Left ventricle myocardium superior (tissue), 1 donor: Measurements from ENCODE around the gene POLN. TPM values are rescaled to one million over a fixed set of nuclear protein-coding genes. Genes with fewer than 3 reads are reported as not detected.
"Not testable (repeated sequence)": the region's sequence is repeated elsewhere in the genome, so short reads cannot be mapped to it uniquely, and the experiment has no call there.

Source experiments
- ATAC-seq: fragments of 200-7000 bp; cut with Tn5 transposase; one replicate; pipeline ENCODE4 v1.9.1; 2020; ENCODE audit warnings: mild to moderate bottlenecking, moderate library complexity
- DNase-seq: peaks from one replicate; pipeline ENCODE4 v3.0.0-alpha.2; 2020
- intact Hi-C: fragments of 100-400 bp; cut with micrococcal nuclease; formaldehyde crosslinking; loops from one replicate; pipeline ENCODE4 v1.11.0; 2022
- total RNA-seq: library from RNA; stranded (reverse); fragmentation: NEBNext Ultra II Directional; extraction: Animal tissue kit (Norgen Biotek cat#: 25700); gene quantifications from one replicate; pipeline ENCODE4 v1.2.1, GENCODE V29; 2021
- donor health status: DM: no; HTN: yes; CAD: no; lungs with severe emphysema.

The POLN gene
- total RNA-seq, 1 donor from 2014 or later: 1.9 TPM

GRCh38 chr4:2276581-2277325 lies 34.8 kb upstream of the POLN start:
- DNase-seq (no peak), ATAC-seq (no peak)
- intact Hi-C loops: no loop called here

DNA sequence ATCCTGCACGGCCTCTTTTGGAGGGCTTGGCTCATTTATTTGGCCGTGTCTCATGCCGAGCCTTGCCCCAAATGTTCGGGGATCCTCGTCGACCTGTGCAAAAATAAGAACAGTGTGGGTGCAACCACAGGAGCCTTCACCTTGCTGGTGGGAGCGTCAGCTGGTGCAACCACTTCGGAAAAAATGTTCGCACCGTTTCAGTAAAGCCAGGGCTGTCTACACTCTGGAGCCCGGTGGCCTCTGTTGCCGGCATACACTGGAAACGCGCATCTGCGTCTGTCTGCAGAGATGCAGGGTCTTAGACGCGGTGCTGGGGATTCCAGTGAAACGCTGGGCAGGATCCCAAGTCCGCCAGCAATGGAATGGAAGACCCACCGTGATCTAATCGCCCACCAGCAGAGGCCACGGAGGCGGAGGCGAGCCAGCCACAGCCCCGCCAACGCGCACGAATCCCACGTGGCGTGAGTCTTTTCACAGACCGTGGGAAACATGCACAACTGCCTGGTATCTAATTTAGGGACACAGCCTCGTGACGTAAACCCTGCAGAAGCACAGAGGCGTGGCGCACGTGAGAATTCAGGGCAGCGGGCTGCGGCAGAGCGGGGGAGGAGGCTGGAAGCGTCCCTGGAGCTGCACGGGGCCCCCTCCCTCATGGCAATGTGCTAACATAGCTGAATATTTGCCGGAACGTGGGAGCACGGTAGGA lies 33.8 kb upstream of the POLN start:
- ATAC-seq (no peak), DNase-seq (no peak)
- intact Hi-C loops: no loop called here

- peak; percentile 1 for DNase-seq
- ATAC-seq, intact Hi-C loops: not testable (repeated sequence)
Observed at GRCh38 chr4:2275044-2275397, 33.1 kb upstream of the POLN start.

DNA sequence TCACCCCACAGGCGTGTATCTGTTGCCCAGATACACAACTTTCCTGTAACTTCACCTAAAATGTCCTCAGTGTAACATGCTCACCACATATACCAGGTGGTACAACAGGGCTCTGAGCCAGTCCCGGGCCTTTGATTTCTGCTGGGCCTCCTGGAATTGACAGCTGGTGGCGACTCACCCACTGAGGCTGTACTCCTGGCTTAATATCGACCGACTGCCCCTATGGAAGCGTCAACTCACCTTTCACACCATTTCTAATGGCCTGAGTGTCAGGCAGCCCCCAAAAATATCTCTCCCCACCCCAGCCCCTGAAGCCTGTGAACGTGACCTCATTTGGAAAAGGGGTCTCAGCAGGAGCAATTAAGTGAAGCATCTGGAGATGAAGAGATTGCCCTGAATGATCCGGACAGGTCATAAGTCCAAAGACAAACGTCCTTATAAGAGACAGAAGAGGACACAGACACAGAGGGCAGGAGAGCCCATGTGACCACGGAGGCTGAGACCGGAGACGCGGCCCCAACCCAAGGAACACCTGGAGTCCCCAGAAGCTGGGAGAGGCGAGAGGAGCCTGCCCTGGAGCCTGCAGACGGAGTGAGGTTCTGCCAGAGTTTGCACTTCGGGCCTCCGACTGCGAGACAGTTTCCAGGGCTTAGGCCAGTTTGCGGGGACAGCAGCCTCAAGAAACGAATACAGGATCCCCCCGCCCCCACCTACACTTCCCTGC lies 32.6 kb upstream of the POLN start:
- no peak for ATAC-seq
- intact Hi-C loops: no loop called here
- DNase-seq: no peak

DNA sequence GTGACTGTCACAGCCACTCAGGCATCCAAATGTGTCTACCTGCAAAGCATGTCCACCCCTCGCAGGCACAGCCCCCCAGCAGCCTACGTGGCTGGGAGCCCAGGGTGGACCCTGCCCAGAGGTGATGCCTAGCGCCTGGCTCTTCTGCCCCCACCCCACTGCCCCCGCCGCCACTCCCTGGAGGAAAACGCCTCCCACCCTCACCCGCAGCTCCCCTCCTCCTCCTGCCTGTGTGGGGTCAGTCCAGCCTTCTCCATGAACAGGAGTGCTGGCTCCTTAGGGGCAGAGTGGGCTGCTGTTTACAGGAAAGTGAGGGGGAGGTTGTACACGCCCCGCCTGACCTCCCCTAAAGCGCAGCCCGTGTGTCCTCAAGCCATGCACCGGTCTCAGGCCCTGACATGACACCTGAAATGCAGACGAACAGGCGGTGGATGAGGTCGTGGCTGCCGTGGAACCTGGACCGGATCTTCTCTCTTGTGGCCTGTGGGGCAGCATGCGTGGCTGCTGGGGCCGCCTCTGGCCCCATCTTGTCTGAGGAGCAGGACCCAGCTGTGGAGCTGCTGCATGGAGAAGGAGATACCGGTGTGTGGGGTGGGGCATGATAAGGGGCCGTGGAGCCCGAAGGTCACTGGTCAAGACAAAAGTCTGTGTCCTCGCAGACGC lies 31.9 kb upstream of the POLN start:
- ATAC-seq (no peak), DNase-seq (peak; percentile 25)
- intact Hi-C loops: no loop called here

GRCh38 chr4:2273221-2273620 lies 31.3 kb upstream of the POLN start:
- intact Hi-C loops: no loop called here
- ATAC-seq: no peak
- no peak for DNase-seq

- intact Hi-C loops: no loop called here
- ATAC-seq: no peak
- peak; percentile 13 for DNase-seq
Observed at GRCh38 chr4:2272828-2273120, 30.9 kb upstream of the POLN start.

- DNase-seq: no peak
- intact Hi-C loops: no loop called here
- no peak for ATAC-seq
Observed at GRCh38 chr4:2272026-2272827, 30.3 kb upstream of the POLN start.

GRCh38 chr4:2271279-2272025 lies 29.5 kb upstream of the POLN start:
- intact Hi-C loops: no loop called here
- ATAC-seq (no peak), DNase-seq (peak; percentile 29)

DNA sequence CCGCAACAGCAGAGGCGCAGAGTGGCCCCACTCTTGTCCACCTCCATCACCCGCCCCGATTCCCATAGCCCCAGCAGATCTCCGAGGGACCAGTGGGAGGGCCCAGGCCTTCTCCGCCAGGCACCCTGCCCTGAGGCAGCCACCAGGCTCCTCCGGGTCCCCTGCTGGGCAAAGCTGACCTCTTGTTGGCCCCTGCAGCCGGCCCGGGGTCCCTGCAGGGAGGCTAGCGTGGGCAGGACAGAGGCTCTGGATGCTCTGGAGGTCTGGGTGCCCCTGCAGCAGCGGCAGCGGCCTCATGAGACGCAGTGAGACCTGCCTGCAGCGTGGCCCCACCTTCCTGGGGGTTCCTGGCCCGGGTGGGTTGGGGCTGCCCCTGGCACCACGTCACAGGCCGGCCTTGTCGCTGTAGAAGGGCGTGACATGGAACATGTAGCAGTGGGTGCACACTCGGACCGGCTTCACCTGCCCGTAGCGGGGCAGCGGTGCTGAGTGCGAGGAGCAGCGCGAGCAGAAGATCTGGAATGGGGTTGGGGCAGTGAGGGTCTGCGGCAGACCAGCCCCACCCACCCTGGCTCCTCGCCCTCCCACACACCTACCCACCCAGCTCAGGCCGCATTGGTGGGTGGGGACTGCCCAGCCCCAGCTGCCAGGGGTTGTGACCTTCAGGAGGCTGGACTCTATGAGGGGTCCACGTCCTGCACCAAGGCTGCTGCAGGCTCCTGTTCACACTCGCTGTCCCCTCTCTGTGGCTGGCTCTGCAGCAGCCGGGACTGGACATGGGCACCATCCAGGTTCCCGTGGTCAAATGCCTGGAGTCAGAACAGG lies 28.6 kb upstream of the POLN start:
- intact Hi-C loops: no loop called here
- DNase-seq: peak; percentile 28
- no peak for ATAC-seq

GRCh38 chr4:2269618-2270163 lies 27.8 kb upstream of the POLN start:
- DNase-seq: peak; percentile 28
- intact Hi-C loops: no loop called here
- no peak for ATAC-seq

DNA sequence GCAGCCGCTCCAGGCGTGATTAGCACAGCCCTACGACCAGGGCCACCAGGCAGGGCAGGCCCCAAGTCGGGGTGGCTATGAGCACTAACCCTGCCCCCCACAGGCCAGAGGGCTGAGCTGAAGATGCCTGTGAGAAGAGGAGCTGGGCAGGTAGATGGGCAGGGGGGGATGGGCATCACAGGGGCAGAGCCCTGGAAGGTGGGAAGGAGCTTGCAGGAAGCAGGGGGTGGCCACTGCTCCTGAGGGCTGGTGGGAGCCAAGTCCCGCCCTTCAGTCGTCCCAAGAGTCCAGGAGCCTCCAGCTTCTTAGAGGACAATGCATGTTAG lies 27.2 kb upstream of the POLN start:
- ATAC-seq: no peak
- peak; percentile 25 for DNase-seq
- intact Hi-C loops: no loop called here

GRCh38 chr4:2268357-2269205 lies 26.7 kb upstream of the POLN start:
- DNase-seq: peak; percentile 26
- intact Hi-C loops: no loop called here
- no peak for ATAC-seq

- ATAC-seq (no peak), DNase-seq (no peak)
- intact Hi-C loops: no loop called here
Observed at GRCh38 chr4:2267841-2268240, 25.9 kb upstream of the POLN start.

DNA sequence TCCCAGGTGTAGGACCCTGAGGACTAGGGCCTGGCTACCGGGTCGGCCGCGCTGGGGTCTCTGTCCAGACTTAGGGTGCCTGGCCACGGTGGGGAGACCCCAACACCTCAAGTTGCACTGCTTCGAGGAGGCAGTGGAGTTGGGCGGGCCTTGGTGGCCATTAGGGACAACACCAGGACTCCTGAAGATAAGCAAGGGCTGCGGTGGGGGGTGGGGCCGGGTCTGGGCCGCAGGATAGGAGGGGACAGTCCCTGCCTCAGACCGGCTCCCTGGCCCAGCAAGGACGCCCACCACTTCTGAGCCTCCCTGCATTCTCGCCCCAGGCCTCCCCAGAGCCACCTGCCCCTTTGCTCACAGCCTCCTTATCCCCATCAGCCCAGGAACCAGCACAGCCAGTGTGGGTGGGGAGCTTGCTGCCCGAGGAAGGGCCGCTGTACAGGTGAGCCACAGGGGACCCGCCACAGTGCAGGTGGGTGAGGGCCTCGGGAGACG lies 25.4 kb upstream of the POLN start:
- DNase-seq: no peak
- ATAC-seq: no peak
- intact Hi-C loops: no loop called here

DNA sequence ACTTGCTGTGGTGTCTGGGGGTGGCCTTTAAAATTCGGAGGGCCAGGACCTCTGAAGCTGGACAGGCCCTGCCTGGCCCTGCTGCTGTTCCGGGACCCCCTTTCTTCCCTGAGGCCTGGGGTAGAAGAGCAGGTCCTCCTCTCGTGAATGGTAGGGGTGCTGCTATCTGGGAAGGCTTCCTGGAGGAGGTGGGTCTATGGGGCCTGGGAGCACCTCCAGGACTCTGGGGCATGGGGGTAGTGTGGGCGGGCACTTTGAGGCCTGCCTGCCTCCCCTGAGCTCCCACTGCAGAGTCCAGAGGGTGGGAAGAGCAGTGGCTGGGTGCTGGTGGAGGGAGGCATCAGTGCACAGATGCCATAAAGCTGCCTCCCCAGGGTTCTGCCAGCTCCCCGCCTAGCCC lies 24.9 kb upstream of the POLN start:
- intact Hi-C loops: no loop called here
- DNase-seq (no peak), ATAC-seq (no peak)

DNA sequence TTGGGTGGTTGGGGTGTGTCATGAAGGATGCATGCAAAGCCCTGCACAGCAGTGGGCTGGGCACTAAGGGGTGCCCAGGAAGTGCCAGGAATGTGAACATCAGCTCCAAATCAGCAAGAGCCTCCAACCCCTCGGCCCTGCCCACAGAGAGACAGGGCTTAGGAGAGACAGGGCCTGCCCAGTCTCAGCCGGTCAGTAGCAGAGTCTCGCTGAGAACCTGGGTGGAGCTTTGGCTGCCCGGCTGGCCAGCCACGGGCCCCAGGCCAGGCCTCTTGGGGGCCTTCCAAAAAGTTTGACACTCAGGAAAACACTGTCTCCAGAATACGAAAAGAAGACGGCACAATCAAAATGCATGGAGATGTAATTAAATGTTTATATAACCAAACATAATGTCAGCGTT lies 24.3 kb upstream of the POLN start:
- peak; percentile 38 for ATAC-seq
- peak; percentile 89 for DNase-seq
- intact Hi-C loops: no loop called here
